ENCODE data around the gene MIEF1.

DNA sequence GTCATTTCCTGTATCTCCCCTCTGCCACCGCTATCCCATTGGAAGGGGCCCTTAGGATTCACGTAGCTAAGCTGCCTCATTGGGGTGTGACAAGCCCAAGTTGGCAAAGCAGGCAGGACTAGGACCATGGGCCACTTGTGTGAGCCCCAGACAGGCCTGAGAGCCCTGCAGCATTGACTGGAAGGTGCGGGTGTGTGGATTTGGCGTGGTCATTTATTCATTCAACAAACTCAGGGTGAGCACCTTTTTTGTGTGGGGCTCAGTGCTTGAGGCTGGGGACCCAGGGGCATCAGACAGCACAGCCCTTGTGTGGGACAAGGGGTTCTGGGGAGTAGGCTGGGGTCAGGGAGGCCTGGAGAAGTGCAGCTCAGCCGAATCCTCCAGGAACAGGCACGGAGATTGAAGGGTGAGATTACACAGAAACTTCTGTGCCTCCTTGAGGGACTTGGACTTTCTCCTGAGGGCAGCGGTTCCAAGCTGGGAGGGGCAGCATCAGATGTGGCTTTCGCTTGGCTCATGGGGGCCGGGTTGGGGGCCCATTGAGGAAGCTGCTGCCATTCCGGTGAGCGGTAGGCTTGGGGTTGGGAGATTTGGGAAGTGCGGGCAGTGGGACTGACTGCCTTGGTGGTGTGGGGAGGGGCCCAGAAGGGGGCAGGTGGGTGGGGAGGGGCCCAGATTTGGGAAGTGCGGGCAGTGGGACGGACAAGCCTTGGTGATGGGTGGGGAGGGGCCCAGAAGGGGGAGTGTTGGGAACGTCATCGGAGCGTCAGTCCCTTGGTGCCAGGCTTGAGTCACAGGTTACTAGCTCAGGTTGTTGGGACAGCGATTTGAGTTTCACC lies 33.4 kb upstream of the MIEF1 start:
- TF ChIP-seq EZH2phosphoT487 (IDR thresholded peaks at IDR 0.05; ENCODE audit: borderline replicate concordance, low read depth) (no peak), EP300 (IDR thresholded peaks at IDR 0.05; ENCODE audit: borderline replicate concordance in 1 of 2, low read depth in 1 of 2, low read length in 1 of 2) (no peak), POLR2AphosphoS5 (IDR thresholded peaks at IDR 0.05; ENCODE audit: low read depth, low read length) (no peak), MXI1 (IDR thresholded peaks at IDR 0.05; ENCODE audit: low read depth, low read length) (no peak), CHD2 (IDR thresholded peaks at IDR 0.05; ENCODE audit: low read length, partially characterized antibody) (no peak), YY1 (IDR thresholded peaks at IDR 0.05; ENCODE audit: low read depth) (no peak)
- TF ChIP-seq, protein P1, sequence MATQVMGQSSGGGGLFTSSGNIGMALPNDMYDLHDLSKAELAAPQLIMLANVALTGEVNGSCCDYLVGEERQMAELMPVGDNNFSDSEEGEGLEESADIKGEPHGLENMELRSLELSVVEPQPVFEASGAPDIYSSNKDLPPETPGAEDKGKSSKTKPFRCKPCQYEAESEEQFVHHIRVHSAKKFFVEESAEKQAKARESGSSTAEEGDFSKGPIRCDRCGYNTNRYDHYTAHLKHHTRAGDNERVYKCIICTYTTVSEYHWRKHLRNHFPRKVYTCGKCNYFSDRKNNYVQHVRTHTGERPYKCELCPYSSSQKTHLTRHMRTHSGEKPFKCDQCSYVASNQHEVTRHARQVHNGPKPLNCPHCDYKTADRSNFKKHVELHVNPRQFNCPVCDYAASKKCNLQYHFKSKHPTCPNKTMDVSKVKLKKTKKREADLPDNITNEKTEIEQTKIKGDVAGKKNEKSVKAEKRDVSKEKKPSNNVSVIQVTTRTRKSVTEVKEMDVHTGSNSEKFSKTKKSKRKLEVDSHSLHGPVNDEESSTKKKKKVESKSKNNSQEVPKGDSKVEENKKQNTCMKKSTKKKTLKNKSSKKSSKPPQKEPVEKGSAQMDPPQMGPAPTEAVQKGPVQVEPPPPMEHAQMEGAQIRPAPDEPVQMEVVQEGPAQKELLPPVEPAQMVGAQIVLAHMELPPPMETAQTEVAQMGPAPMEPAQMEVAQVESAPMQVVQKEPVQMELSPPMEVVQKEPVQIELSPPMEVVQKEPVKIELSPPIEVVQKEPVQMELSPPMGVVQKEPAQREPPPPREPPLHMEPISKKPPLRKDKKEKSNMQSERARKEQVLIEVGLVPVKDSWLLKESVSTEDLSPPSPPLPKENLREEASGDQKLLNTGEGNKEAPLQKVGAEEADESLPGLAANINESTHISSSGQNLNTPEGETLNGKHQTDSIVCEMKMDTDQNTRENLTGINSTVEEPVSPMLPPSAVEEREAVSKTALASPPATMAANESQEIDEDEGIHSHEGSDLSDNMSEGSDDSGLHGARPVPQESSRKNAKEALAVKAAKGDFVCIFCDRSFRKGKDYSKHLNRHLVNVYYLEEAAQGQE (IDR thresholded peaks at IDR 0.05; ENCODE audit: low read depth, low read length), result no peak
- TF ChIP-seq, protein P2, sequence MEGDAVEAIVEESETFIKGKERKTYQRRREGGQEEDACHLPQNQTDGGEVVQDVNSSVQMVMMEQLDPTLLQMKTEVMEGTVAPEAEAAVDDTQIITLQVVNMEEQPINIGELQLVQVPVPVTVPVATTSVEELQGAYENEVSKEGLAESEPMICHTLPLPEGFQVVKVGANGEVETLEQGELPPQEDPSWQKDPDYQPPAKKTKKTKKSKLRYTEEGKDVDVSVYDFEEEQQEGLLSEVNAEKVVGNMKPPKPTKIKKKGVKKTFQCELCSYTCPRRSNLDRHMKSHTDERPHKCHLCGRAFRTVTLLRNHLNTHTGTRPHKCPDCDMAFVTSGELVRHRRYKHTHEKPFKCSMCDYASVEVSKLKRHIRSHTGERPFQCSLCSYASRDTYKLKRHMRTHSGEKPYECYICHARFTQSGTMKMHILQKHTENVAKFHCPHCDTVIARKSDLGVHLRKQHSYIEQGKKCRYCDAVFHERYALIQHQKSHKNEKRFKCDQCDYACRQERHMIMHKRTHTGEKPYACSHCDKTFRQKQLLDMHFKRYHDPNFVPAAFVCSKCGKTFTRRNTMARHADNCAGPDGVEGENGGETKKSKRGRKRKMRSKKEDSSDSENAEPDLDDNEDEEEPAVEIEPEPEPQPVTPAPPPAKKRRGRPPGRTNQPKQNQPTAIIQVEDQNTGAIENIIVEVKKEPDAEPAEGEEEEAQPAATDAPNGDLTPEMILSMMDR (IDR thresholded peaks at IDR 0.05), result no peak
- TF ChIP-seq, protein P3, sequence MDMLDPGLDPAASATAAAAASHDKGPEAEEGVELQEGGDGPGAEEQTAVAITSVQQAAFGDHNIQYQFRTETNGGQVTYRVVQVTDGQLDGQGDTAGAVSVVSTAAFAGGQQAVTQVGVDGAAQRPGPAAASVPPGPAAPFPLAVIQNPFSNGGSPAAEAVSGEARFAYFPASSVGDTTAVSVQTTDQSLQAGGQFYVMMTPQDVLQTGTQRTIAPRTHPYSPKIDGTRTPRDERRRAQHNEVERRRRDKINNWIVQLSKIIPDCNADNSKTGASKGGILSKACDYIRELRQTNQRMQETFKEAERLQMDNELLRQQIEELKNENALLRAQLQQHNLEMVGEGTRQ (IDR thresholded peaks at IDR 0.05; ENCODE audit: borderline replicate concordance, low read depth, low read length), result no peak
- TF ChIP-seq, protein P4, sequence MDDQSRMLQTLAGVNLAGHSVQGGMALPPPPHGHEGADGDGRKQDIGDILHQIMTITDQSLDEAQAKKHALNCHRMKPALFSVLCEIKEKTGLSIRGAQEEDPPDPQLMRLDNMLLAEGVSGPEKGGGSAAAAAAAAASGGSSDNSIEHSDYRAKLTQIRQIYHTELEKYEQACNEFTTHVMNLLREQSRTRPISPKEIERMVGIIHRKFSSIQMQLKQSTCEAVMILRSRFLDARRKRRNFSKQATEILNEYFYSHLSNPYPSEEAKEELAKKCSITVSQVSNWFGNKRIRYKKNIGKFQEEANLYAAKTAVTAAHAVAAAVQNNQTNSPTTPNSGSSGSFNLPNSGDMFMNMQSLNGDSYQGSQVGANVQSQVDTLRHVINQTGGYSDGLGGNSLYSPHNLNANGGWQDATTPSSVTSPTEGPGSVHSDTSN (IDR thresholded peaks at IDR 0.05), result no peak
